ENCODE data around the gene SHC2.
"Not testable (repeated sequence)": the region's sequence is repeated elsewhere in the genome, so short reads cannot be mapped to it uniquely, and the experiment has no call there.

Gene SHC2

GRCh38 chr19:493391-494170 lies 32.7 kb upstream of the SHC2 start:
- no peak for DNase-seq

GRCh38 chr19:492091-492531 lies 31.3 kb upstream of the SHC2 start:
- DNase-seq: no peak
- in situ Hi-C loops (cut with MboI; ENCODE audit: low pct_unique_long_range_greater_than_20kb, low sequenced_read_pairs): no loop called here

More at GRCh38 chr19:493391-494170, 32.7 kb upstream of the SHC2 start:
- in situ Hi-C loops (cut with MboI; ENCODE audit: low pct_unique_long_range_greater_than_20kb, low sequenced_read_pairs): no loop called here

- in situ Hi-C loops (cut with MboI; ENCODE audit: low pct_unique_long_range_greater_than_20kb, low sequenced_read_pairs): no loop called here
- DNase-seq: no peak
These were observed 30.4 kb upstream of the SHC2 start for GRCh38 chr19:491146-491741.

- in situ Hi-C loops (cut with MboI; ENCODE audit: low pct_unique_long_range_greater_than_20kb, low sequenced_read_pairs): no loop called here
- DNase-seq: no peak
These were observed 28.8 kb upstream of the SHC2 start for GRCh38 chr19:489418-490196.

GRCh38 chr19:488505-489417 lies 27.9 kb upstream of the SHC2 start:
- in situ Hi-C loops (cut with MboI; ENCODE audit: low pct_unique_long_range_greater_than_20kb, low sequenced_read_pairs): no loop called here
- peak; percentile 86 for DNase-seq

- no peak for DNase-seq
- in situ Hi-C loops (cut with MboI; ENCODE audit: low pct_unique_long_range_greater_than_20kb, low sequenced_read_pairs): no loop called here
These were observed 24.9 kb upstream of the SHC2 start for GRCh38 chr19:485583-486236.

GRCh38 chr19:485077-485476 lies 24.2 kb upstream of the SHC2 start:
- in situ Hi-C loops (cut with MboI; ENCODE audit: low pct_unique_long_range_greater_than_20kb, low sequenced_read_pairs): no loop called here
- DNase-seq: no peak

GRCh38 chr19:484494-484893 lies 23.7 kb upstream of the SHC2 start:
- no peak for DNase-seq

GRCh38 chr19:483332-484072 lies 22.7 kb upstream of the SHC2 start:
- no peak for DNase-seq
- in situ Hi-C loops (cut with MboI; ENCODE audit: low pct_unique_long_range_greater_than_20kb, low sequenced_read_pairs): no loop called here

More at GRCh38 chr19:484494-484893, 23.7 kb upstream of the SHC2 start:
- in situ Hi-C loops (cut with MboI; ENCODE audit: low pct_unique_long_range_greater_than_20kb, low sequenced_read_pairs): no loop called here

GRCh38 chr19:482186-483041 lies 21.6 kb upstream of the SHC2 start:
- no peak for DNase-seq
- in situ Hi-C loops (cut with MboI; ENCODE audit: low pct_unique_long_range_greater_than_20kb, low sequenced_read_pairs): no loop called here

- DNase-seq; in situ Hi-C loops (cut with MboI; ENCODE audit: low pct_unique_long_range_greater_than_20kb, low sequenced_read_pairs): not testable (repeated sequence)
These were observed 20.3 kb upstream of the SHC2 start for GRCh38 chr19:481100-481499.

GRCh38 chr19:480016-480855 lies 19.4 kb upstream of the SHC2 start:
- in situ Hi-C loops (cut with MboI; ENCODE audit: low pct_unique_long_range_greater_than_20kb, low sequenced_read_pairs): no loop called here
- DNase-seq: peak; percentile 84

GRCh38 chr19:478976-479375 lies 18.1 kb upstream of the SHC2 start:
- no peak for DNase-seq
- in situ Hi-C loops (cut with MboI; ENCODE audit: low pct_unique_long_range_greater_than_20kb, low sequenced_read_pairs): no loop called here

GRCh38 chr19:478236-478903 lies 17.5 kb upstream of the SHC2 start:
- DNase-seq: no peak
- in situ Hi-C loops (cut with MboI; ENCODE audit: low pct_unique_long_range_greater_than_20kb, low sequenced_read_pairs): no loop called here

GRCh38 chr19:475360-475759 lies 14.5 kb upstream of the SHC2 start:
- DNase-seq: no peak
- in situ Hi-C loops (cut with MboI; ENCODE audit: low pct_unique_long_range_greater_than_20kb, low sequenced_read_pairs): no loop called here
